Measurements from ENCODE around the gene RAB8A.

Gene RAB8A

GRCh38 chr19:16121141-16121540 is 9.5 kb downstream of the RAB8A start:
- Histone ChIP-seq H3K4me2 (ENCODE audit: low read length) (no peak overlapping the region), H3K27ac (ENCODE audit: low read depth, low read length, poor library complexity, severe bottlenecking) (no peak overlapping the region), H3K36me3 (ENCODE audit: insufficient read depth, low read length) (peaks cover 68% of the 10 kb centered on the region), H3K9ac (ENCODE audit: low read length) (no peak overlapping the region), H2AFZ (ENCODE audit: low read length) (no peak overlapping the region), H4K20me1 (ENCODE audit: insufficient read depth, low read length) (no peaks in the 10 kb centered on the region), H3K79me2 (ENCODE audit: insufficient read depth, low read length) (no peaks in the 10 kb centered on the region), H3K9me2 (ENCODE audit: low read depth, low read length) (no peaks in the 10 kb centered on the region), H3F3A (ENCODE audit: insufficient read depth, low read length) (0 out of 2 replicates have a peak, but pooled peaks cover 3% of the 10 kb centered on the region), H3K4me3 (ENCODE audit: low read depth, low read length, poor library complexity, severe bottlenecking) (no peak overlapping the region), H3K27me3 (ENCODE audit: insufficient read depth, low read length) (no peaks in the 10 kb centered on the region), H3K9me3 (ENCODE audit: low read length) (no peaks in the 10 kb centered on the region), H3K4me1 (ENCODE audit: insufficient read depth, low read length, severe bottlenecking) (peaks cover 38% of the 10 kb centered on the region)
- TF ChIP-seq CTCF (IDR thresholded peaks at IDR 0.05; ENCODE audit: low read length) (no peak), EZH2 (IDR thresholded peaks at IDR 0.05; ENCODE audit: borderline replicate concordance, low read length) (no peak)

GRCh38 chr19:16121967-16122366 is 10.3 kb downstream of the RAB8A start:
- Histone ChIP-seq H3K9ac (ENCODE audit: low read length) (no peak overlapping the region), H3K4me2 (ENCODE audit: low read length) (no peak overlapping the region), H3K9me2 (ENCODE audit: low read depth, low read length) (no peaks in the 10 kb centered on the region), H3K4me3 (ENCODE audit: low read depth, low read length, poor library complexity, severe bottlenecking) (no peak overlapping the region), H3K27ac (ENCODE audit: low read depth, low read length, poor library complexity, severe bottlenecking) (no peak overlapping the region), H3K9me3 (ENCODE audit: low read length) (no peaks in the 10 kb centered on the region), H3K79me2 (ENCODE audit: insufficient read depth, low read length) (no peaks in the 10 kb centered on the region), H3K36me3 (ENCODE audit: insufficient read depth, low read length) (peaks cover 75% of the 10 kb centered on the region), H4K20me1 (ENCODE audit: insufficient read depth, low read length) (no peaks in the 10 kb centered on the region), H3F3A (ENCODE audit: insufficient read depth, low read length) (0 out of 2 replicates have a peak, but pooled peaks cover 3% of the 10 kb centered on the region), H3K27me3 (ENCODE audit: insufficient read depth, low read length) (no peaks in the 10 kb centered on the region), H3K4me1 (ENCODE audit: insufficient read depth, low read length, severe bottlenecking) (peaks cover 30% of the 10 kb centered on the region), H2AFZ (ENCODE audit: low read length) (no peak overlapping the region)
- TF ChIP-seq CTCF (IDR thresholded peaks at IDR 0.05; ENCODE audit: low read length): no peak
- no peak for TF ChIP-seq EZH2 (IDR thresholded peaks at IDR 0.05; ENCODE audit: borderline replicate concordance, low read length)

- TF ChIP-seq EZH2 (IDR thresholded peaks at IDR 0.05; ENCODE audit: borderline replicate concordance, low read length): no peak
- TF ChIP-seq CTCF (IDR thresholded peaks at IDR 0.05; ENCODE audit: low read length): no peak
- Histone ChIP-seq H3K9ac (ENCODE audit: low read length) (no peak overlapping the region), H3K9me2 (ENCODE audit: low read depth, low read length) (no peaks in the 10 kb centered on the region), H3K4me1 (ENCODE audit: insufficient read depth, low read length, severe bottlenecking) (peaks cover under 1% of the 10 kb centered on the region), H3K4me3 (ENCODE audit: low read depth, low read length, poor library complexity, severe bottlenecking) (no peak overlapping the region), H4K20me1 (ENCODE audit: insufficient read depth, low read length) (no peaks in the 10 kb centered on the region), H3K27ac (ENCODE audit: low read depth, low read length, poor library complexity, severe bottlenecking) (no peak overlapping the region), H3K27me3 (ENCODE audit: insufficient read depth, low read length) (no peaks in the 10 kb centered on the region), H3F3A (ENCODE audit: insufficient read depth, low read length) (no peaks in the 10 kb centered on the region), H3K79me2 (ENCODE audit: insufficient read depth, low read length) (no peaks in the 10 kb centered on the region), H3K9me3 (ENCODE audit: low read length) (no peaks in the 10 kb centered on the region), H3K4me2 (ENCODE audit: low read length) (no peak overlapping the region), H2AFZ (ENCODE audit: low read length) (no peak overlapping the region), H3K36me3 (ENCODE audit: insufficient read depth, low read length) (peaks cover 91% of the 10 kb centered on the region)
Observed at GRCh38 chr19:16124953-16125352, 13.3 kb downstream of the RAB8A start.
